K562 (cell line): ENCODE data around the gene NDRG3.

Experiments
- GTF2F1 ChIP-seq: IDR thresholded peaks from 2 replicates; pipeline ENCODE4 v1.6.1; 2011; ENCODE audit warnings: low read depth, low read length, improper control_type of control experiment
- NCOR1 ChIP-seq: fragments of 450-650 bp; IDR thresholded peaks from 2 replicates; pipeline ENCODE4 v1.6.1; 2016; ENCODE audit warnings: mild to moderate bottlenecking, moderate library complexity
- ZNF274 ChIP-seq: IDR thresholded peaks from 2 replicates; pipeline ENCODE4 v1.6.1; 2011; ENCODE audit warnings: low read depth, mild to moderate bottlenecking, low read length, moderate library complexity, borderline replicate concordance

DNA sequence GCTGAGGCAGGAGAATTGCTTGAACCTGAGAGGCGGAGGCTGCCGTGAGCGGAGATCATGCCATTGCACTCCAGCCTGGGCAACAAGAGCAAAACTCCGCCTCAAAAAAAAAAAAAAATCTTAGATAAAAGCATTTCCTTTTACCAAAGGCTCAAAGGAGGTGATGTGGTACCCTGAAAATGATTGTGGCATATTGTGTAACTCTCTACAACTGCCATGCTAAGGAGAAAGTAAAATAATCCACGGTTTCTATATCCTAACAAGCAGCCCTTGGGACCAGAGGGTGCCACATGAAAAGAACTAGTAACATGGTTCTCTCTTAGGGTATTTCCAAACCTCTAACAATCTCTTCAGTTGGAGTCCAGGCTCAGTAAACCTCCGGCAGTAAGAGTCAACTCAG lies 61.1 kb downstream of the NDRG3 start:
- TF ChIP-seq ZNF274 (no peak), NCOR1 (no peak), GTF2F1 (no peak)
